GM08714 (cell line): ENCODE data around the gene MTURN.

Experiments
- H3K4me3 ChIP-seq: fragments of 200-500 bp; sonication (Bioruptor generic); 2 replicates; pipeline ENCODE4 v1.5.1; 2014; ENCODE audit warnings: mild to moderate bottlenecking, low read length, inconsistent platforms
- ZNF274 ChIP-seq: IDR thresholded peaks from 2 replicates; pipeline ENCODE4 v1.6.1; 2012; ENCODE audit warnings: mild to moderate bottlenecking, low read depth, low read length

The MTURN gene

DNA sequence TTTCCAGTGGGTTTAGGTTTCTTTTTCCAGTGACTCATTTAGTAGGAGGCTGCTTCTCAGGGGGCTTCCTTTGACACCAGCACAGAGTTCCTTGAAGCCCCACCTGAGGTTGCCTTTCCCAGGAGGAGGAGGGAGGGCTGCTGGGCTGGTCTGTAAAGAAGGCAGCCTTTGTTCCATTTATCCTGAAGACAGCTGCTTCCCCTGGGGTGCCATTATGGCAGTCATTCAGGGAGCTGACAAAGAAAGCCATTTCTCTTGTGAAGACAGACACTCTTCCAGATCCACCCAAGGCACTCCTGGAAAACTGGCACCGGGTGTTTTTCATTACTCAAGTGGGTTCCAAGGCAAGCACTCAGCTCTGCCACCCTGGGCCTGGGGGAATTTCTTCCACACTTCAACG, 54.0 kb downstream of the MTURN start:
- no peak for TF ChIP-seq ZNF274
- no peak overlapping the region for H3K4me3 ChIP-seq

GRCh38 chr7:30191809-30192208, 57.0 kb downstream of the MTURN start:
- no peak for TF ChIP-seq ZNF274
- H3K4me3 ChIP-seq = no peak overlapping the region

GRCh38 chr7:30193336-30193943, 58.7 kb downstream of the MTURN start:
- no peak overlapping the region for H3K4me3 ChIP-seq
- no peak for TF ChIP-seq ZNF274

GRCh38 chr7:30196408-30196807, 61.6 kb downstream of the MTURN start:
- TF ChIP-seq ZNF274 = no peak

GRCh38 chr7:30197438-30197837, 62.7 kb downstream of the MTURN start:
- H3K4me3 ChIP-seq = no peak overlapping the region
- no peak for TF ChIP-seq ZNF274

More at GRCh38 chr7:30196408-30196807, 61.6 kb downstream of the MTURN start:
- H3K4me3 ChIP-seq = no peak overlapping the region

- no peak overlapping the region for H3K4me3 ChIP-seq
- no peak for TF ChIP-seq ZNF274
Observed at GRCh38 chr7:30199271-30199670, 64.5 kb downstream of the MTURN start.

DNA sequence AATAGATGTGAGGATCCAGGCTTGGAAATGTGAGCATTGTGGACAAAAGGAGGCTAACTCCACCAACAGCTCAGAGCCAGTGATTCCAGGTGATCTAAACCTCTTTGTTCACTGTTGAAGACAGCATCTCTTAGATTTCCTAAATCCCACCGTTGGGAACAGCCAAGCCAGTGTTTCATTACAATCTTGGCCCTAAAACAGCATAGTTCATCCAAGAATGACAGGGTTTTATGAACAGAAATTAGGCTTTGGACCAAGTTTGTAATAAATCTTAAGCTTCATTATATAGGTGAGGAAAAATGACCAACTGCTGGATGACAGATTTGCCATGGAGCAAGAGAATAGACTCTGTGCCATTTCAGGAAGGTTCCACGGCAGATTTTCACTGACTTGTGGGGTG, 65.8 kb downstream of the MTURN start:
- no peak for TF ChIP-seq ZNF274
- peak overlapping the region; percentile 32; the same call in 1 of the 2 replicates for H3K4me3 ChIP-seq

DNA sequence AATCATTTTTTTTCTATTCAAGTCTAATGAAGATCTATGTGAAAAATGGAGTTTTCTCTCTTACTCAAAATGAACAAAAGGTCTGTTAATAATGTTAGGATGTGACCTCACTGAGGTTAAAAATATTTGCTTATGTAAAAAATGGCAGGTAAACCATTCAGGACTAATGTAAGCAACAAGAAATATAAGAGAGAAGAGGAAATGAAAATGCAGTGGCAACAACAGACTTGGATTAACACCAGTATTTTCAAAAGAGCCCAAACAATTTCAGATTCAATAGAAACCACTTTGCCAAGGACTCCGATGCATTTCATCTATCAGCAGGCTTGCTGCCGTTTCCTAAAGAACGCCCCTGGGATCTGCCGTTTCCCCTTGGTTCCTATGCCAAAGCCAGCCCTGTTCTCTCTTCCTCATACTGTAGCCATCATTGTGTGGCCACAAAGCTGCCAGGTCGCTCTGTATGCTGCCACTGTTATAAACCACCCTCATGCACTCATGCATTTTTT, 66.4 kb downstream of the MTURN start:
- TF ChIP-seq ZNF274 = no peak

DNA sequence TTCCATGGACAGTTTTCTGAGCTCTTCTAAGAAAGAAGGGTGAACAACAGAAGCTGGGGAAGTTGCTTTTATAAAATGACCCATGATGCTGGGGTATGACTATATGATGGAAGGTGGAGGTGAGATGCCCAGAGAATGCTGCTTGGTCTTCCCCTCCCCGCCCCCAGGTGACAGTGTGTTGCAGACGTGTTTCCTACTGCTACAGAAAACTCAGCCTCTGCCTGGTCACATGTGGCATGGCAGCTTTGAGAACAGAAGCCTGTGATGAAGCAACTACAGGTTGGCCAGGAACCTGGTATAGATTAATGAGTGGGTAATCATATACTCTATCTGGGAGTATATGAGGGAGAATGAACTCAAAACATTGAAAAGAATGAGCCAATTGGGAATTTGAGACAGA, 67.1 kb downstream of the MTURN start:
- no peak for TF ChIP-seq ZNF274
- no peak overlapping the region for H3K4me3 ChIP-seq

More for the DNA sequence above, 66.4 kb downstream of the MTURN start:
- peak overlapping the region; percentile 16; the same call in 1 of the 2 replicates for H3K4me3 ChIP-seq

- no peak overlapping the region for H3K4me3 ChIP-seq
- TF ChIP-seq ZNF274 = no peak
Observed at GRCh38 chr7:30202671-30203070, 67.9 kb downstream of the MTURN start.

- no peak overlapping the region for H3K4me3 ChIP-seq
- no peak for TF ChIP-seq ZNF274
Observed at GRCh38 chr7:30206491-30206890, 71.7 kb downstream of the MTURN start.

- no peak for TF ChIP-seq ZNF274
- no peak overlapping the region for H3K4me3 ChIP-seq
Observed at GRCh38 chr7:30206942-30207341, 72.2 kb downstream of the MTURN start.

- no peak overlapping the region for H3K4me3 ChIP-seq
- TF ChIP-seq ZNF274 = no peak
Observed at GRCh38 chr7:30207376-30207775, 72.6 kb downstream of the MTURN start.

DNA sequence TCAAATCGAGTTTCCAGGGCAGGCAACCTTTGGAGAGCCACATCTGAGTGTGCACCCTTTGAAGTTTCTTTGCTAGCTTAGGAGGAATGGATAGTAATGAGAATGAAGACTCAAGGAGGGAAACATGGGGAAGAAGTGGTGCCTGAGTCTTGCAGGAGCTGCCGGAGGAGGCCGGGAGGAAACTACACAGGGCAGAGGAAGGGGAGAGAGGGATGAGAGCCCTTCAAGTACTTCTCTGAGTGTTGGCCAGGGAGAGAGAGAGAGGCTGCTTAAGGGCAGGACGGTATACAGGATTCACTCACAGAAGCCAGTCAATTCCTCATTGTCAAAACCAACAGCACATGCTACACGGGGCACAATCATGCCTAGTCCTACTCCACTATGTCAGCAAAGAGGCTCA, 75.2 kb downstream of the MTURN start:
- H3K4me3 ChIP-seq = no peak overlapping the region
- no peak for TF ChIP-seq ZNF274
